BJ (cell line): ENCODE measurements around the gene SLC28A1. TPM values are rescaled to one million over a fixed set of nuclear protein-coding genes. Genes with fewer than 3 reads are reported as not detected.
"Not testable (repeated sequence)": the region's sequence is repeated elsewhere in the genome, so short reads cannot be mapped to it uniquely, and the experiment has no call there.

Experiments used
- CTCF ChIA-PET: fragments of 350-600 bp; formaldehyde crosslinking; extraction: SDS; loops from one replicate; lab custom pipeline; 2021; ENCODE audit warnings: antibody characterized with exemption, inconsistent platforms; lab: Yijun Ruan, JAX
- POLR2A ChIA-PET: fragments of 300-600 bp; sonication (Branson Sonifier 250); formaldehyde crosslinking; extraction: SDS; loops from one replicate; lab custom pipeline; 2021; ENCODE audit warnings: antibody characterized with exemption; lab: Charles Lee
- DNase-seq: peaks from one replicate; pipeline ENCODE4 v3.0.0-alpha.2; 2011; ENCODE audit warnings: low read depth
- H3K27me3 ChIP-seq: 2 replicates; pipeline ENCODE4 v1.6.0; 2011; ENCODE audit warnings: low read length; ENCODE audit not compliant: control insufficient read depth, insufficient read depth
- H3K36me3 ChIP-seq: 2 replicates; pipeline ENCODE4 v1.5.1; 2011; ENCODE audit warnings: low read length; ENCODE audit not compliant: control insufficient read depth, insufficient read depth
- H3K4me3 ChIP-seq: 2 replicates; pipeline ENCODE4 v1.5.1; 2011; ENCODE audit warnings: low read depth, mild to moderate bottlenecking, control low read depth, low read length
- polyA plus RNA-seq: library from polyadenylated mRNA; depleted of rRNA; stranded (reverse); fragments of >200 nt; gene quantifications from 2 replicates; pipeline ENCODE4 v1.2.3, GENCODE V29; 2011
- TF ChIP-seq, protein P1 (sequence below): IDR thresholded peaks from 2 replicates; pipeline ENCODE4 v1.5.1; 2011; ENCODE audit warnings: low read depth, mild to moderate bottlenecking, control low read depth, inconsistent platforms, low read length, moderate library complexity; ENCODE audit not compliant: insufficient read depth

The SLC28A1 gene
- polyA plus RNA-seq, 1 experiment = 0.05 TPM

GRCh38 chr15:84917452-84917851 is 33.0 kb downstream of the SLC28A1 start:
- CTCF ChIA-PET = interaction anchor here (0.7 to 2.2 kb wide), 3 partner anchors 11 to 328 kb away, joined by 3 to 12 read pairs (median 3); no protein-coding TSS in a partner anchor

DNA sequence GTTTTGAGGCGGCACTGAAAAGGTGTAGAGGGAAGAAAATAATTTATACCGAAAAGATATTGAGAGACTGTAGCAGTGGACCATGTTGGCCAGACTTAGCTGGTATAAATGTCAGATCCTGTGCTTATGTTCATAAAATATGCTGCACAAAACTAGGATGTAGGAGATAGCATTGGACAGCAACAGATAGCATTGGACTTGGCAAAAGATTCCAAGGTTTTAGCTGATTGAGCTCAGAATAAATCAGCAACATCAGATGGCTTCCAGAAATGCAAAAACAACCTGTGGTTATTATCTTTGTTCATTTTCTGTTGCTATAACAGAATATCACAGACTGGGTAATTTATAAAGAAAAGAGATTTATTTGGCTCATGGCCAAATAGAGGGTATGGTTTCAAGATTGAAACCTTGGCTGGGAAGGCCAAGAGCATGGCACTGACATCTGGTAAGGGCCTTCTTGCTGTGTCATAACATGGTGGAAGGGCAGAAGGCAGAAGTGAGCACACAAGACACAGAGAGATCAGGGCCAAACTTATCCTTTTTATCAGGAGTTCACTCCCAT is 34.7 kb downstream of the SLC28A1 start:
- ChIA-PET POLR2A (no interaction called here), CTCF (interaction anchor here (2.2 kb wide), 1 partner anchor 9 kb away, joined by 12 read pairs; no protein-coding TSS in a partner anchor)
- no peaks in the 10 kb centered on the region for H3K36me3 ChIP-seq
- DNase-seq = no peak
- H3K4me3 ChIP-seq = no peak overlapping the region
- TF ChIP-seq, protein P1, sequence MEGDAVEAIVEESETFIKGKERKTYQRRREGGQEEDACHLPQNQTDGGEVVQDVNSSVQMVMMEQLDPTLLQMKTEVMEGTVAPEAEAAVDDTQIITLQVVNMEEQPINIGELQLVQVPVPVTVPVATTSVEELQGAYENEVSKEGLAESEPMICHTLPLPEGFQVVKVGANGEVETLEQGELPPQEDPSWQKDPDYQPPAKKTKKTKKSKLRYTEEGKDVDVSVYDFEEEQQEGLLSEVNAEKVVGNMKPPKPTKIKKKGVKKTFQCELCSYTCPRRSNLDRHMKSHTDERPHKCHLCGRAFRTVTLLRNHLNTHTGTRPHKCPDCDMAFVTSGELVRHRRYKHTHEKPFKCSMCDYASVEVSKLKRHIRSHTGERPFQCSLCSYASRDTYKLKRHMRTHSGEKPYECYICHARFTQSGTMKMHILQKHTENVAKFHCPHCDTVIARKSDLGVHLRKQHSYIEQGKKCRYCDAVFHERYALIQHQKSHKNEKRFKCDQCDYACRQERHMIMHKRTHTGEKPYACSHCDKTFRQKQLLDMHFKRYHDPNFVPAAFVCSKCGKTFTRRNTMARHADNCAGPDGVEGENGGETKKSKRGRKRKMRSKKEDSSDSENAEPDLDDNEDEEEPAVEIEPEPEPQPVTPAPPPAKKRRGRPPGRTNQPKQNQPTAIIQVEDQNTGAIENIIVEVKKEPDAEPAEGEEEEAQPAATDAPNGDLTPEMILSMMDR = no peak
- no peaks in the 10 kb centered on the region for H3K27me3 ChIP-seq

More at GRCh38 chr15:84917452-84917851, 33.0 kb downstream of the SLC28A1 start:
- TF ChIP-seq, protein P1 = no peak
- Histone ChIP-seq H3K4me3 (no peak overlapping the region), H3K27me3 (no peaks in the 10 kb centered on the region), H3K36me3 (no peaks in the 10 kb centered on the region)
- no peak for DNase-seq
- POLR2A ChIA-PET = no interaction called here

GRCh38 chr15:84921121-84921520 is 36.7 kb downstream of the SLC28A1 start:
- no peaks in the 10 kb centered on the region for H3K36me3 ChIP-seq
- DNase-seq = no peak
- ChIA-PET POLR2A (no interaction called here), CTCF (interaction anchor here (0.7 kb wide), 1 partner anchor 236 kb away, joined by 3 read pairs; no protein-coding TSS in a partner anchor)
- no peak overlapping the region for H3K4me3 ChIP-seq
- H3K27me3 ChIP-seq = no peaks in the 10 kb centered on the region
- TF ChIP-seq, protein P1 = no peak

DNA sequence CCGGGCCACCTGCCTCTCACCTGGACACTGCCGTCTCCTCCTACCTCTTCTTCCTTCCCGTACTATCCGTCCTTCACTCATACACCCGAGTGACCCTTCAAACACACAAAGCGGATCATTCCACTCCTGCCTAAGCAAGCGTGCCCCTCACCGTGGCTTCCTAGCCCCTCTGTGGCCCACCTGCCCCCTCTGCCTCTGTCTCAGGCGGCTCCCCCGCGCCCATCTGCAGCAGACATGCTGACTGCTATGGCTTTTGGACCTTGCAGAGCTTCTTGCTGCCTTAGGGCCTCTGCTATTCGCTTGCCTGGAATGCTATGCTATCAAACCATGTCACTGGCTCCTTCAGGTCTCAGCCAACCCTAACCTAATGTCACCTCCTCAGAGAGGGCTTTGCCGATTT is 38.1 kb downstream of the SLC28A1 start:
- Histone ChIP-seq H3K4me3 (no peak overlapping the region), H3K36me3 (no peaks in the 10 kb centered on the region), H3K27me3 (no peaks in the 10 kb centered on the region)
- ChIA-PET POLR2A (no interaction called here), CTCF (interaction anchor here (0.5 to 1.4 kb wide), 2 partner anchors 122 to 618 kb away, joined by 3 read pairs; no protein-coding TSS in a partner anchor)
- TF ChIP-seq, protein P1 = no peak
- no peak for DNase-seq

DNA sequence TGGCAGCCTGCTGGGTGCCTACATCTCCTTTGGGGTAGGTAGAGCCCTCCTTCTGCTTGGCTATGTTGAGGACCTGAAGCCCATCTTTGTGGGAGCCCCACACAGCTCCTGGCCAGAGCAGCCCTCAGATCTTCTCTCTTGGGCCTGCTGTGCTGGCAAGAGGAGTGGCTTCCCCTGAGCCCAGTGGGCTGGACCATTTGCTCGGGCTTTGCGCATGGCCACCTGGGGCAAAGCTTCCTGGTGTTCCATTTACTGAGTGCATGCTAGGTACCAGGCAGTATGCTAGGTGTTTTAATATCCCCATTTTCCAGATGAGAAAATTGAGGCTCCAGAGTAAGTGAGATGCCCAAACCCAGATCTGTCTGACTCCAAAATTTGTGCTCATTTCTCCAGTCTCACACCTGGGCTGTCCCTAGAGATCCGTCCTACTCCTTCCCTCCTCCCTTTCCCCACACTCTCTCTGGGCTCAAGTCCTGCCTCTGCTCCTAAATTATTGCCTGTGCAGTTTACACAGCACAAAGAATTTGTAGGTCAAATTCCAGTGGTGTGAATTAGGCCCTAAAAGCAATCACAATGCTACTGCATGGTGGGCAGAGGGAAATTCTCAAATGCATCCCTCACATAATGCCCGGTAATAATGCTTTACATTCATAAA is 39.7 kb downstream of the SLC28A1 start:
- DNase-seq = no peak
- TF ChIP-seq, protein P1 = no peak
- Histone ChIP-seq H3K4me3 (no peak overlapping the region), H3K36me3 (no peaks in the 10 kb centered on the region), H3K27me3 (no peaks in the 10 kb centered on the region)
- ChIA-PET POLR2A (no interaction called here), CTCF (no interaction called here)

- DNase-seq, POLR2A ChIA-PET: not testable (repeated sequence)
- CTCF ChIA-PET = interaction anchor here (1.0 kb wide), 1 partner anchor 61 kb away, joined by 3 read pairs; no protein-coding TSS in a partner anchor
Observed at GRCh38 chr15:84924821-84925569, 40.5 kb downstream of the SLC28A1 start.

More at GRCh38 chr15:84924821-84925569, 40.5 kb downstream of the SLC28A1 start:
- not testable (repeated sequence) for H3K27me3 ChIP-seq, H3K4me3 ChIP-seq, H3K36me3 ChIP-seq
